Caco-2 (cell line): ENCODE data around the gene DAPK1. TPM values are rescaled to one million over a fixed set of nuclear protein-coding genes. Genes with fewer than 3 reads are reported as not detected.

Source experiments
- BruUV-seq: library from RNA; stranded (reverse); fragments of 400-500 nt; replicated peaks from 2 replicates; lab custom pipeline; 2021; lab: Mats Ljungman, UMichigan
- CTCF ChIA-PET: fragments of 300-600 bp; sonication (Branson Sonifier 250); formaldehyde crosslinking; loops from one replicate; lab custom pipeline; 2022; ENCODE audit warnings: antibody characterized with exemption; lab: Charles Lee
- POLR2A ChIA-PET: fragments of 300-600 bp; sonication (Branson Sonifier 250); formaldehyde crosslinking; loops from one replicate; lab custom pipeline; 2022; ENCODE audit warnings: antibody characterized with exemption; lab: Charles Lee
- DNase-seq, 2 experiments: peaks; one replicate each; pipeline versions ENCODE4 v3.0.0 to v3.0.0-alpha.2; 2020 to 2022
- H3K27me3 ChIP-seq: replicated peaks from 2 replicates; pipeline ENCODE4 v1.6.0; 2011; ENCODE audit warnings: low read length; ENCODE audit not compliant: control insufficient read depth, insufficient read depth
- H3K36me3 ChIP-seq: 2 replicates; pipeline ENCODE4 v1.5.1; 2011; ENCODE audit warnings: low read length; ENCODE audit not compliant: control insufficient read depth, insufficient read depth
- H3K4me1 ChIP-seq: fragments of 250-450 bp; sonication (Bioruptor Pico); 2 replicates; pipeline ENCODE4 v1.5.1; 2020; ENCODE audit warnings: mild to moderate bottlenecking
- H3K4me3 ChIP-seq: 2 replicates; pipeline ENCODE4 v1.5.1; 2011; ENCODE audit warnings: low read depth, mild to moderate bottlenecking, control low read depth, low read length
- H3K9me3 ChIP-seq: fragments of 250-450 bp; sonication (Bioruptor Pico); 2 replicates; pipeline ENCODE4 v1.5.1; 2020; ENCODE audit warnings: mild to moderate bottlenecking, moderate library complexity
- H3K27ac Mint-ChIP-seq: one replicate; pipeline ENCODE4 v1.8.0; 2022; ENCODE audit warnings: mixed read lengths; ENCODE audit not compliant: unreplicated experiment
- H3K27me3 Mint-ChIP-seq: one replicate; pipeline ENCODE4 v1.8.0; 2022; ENCODE audit warnings: mixed read lengths; ENCODE audit not compliant: insufficient read depth, unreplicated experiment
- H3K36me3 Mint-ChIP-seq: one replicate; pipeline ENCODE4 v1.8.0; 2022; ENCODE audit warnings: mild to moderate bottlenecking, mixed read lengths; ENCODE audit not compliant: insufficient read depth, unreplicated experiment
- H3K4me1 Mint-ChIP-seq: one replicate; pipeline ENCODE4 v1.8.0; 2022; ENCODE audit warnings: low read depth, mixed read lengths; ENCODE audit not compliant: unreplicated experiment
- H3K4me3 Mint-ChIP-seq: one replicate; pipeline ENCODE4 v1.8.0; 2022; ENCODE audit warnings: mild to moderate bottlenecking, moderate library complexity, mixed read lengths; ENCODE audit not compliant: unreplicated experiment
- H3K9me3 Mint-ChIP-seq: one replicate; pipeline ENCODE4 v1.8.0; 2022; ENCODE audit warnings: mixed read lengths; ENCODE audit not compliant: unreplicated experiment
- CTCF ChIP-seq, 2 experiments: fragments of 200-600 bp in 1 of 2; IDR thresholded peaks; 1 replicate in 1 of 2; 2 replicates in 1 of 2; pipeline versions ENCODE4 v1.5.1 to v1.8.0; 2011 to 2022; ENCODE audit warnings: antibody characterized with exemption in 1 of 2, control low read depth in 1 of 2, inconsistent platforms in 1 of 2, low read depth in 1 of 2, low read length in 1 of 2, mild to moderate bottlenecking in 1 of 2, moderate library complexity in 1 of 2; ENCODE audit not compliant: insufficient read depth in 1 of 2, severe bottlenecking in 1 of 2, unreplicated experiment in 1 of 2
- intact Hi-C: fragments of 100-400 bp; cut with micrococcal nuclease; formaldehyde crosslinking; loops from one replicate; pipeline ENCODE4 v1.10.0; 2022; ENCODE audit not compliant: unreplicated experiment
- total RNA-seq: library from RNA; stranded (reverse); gene quantifications from 2 replicates; pipeline ENCODE4 v1.2.3, GENCODE V29; 2022

The DAPK1 gene
- total RNA-seq, 1 experiment from 2014 or later = 79.2 TPM

- DNase-seq = no peak
- ChIA-PET POLR2A (no interaction called here), CTCF (no interaction called here)
- no peak overlapping the region for H3K4me3 ChIP-seq
- Mint-ChIP-seq H3K4me1 (no peaks in the 10 kb centered on the region), H3K4me3 (no peak overlapping the region), H3K27me3 (no peaks in the 10 kb centered on the region), H3K9me3 (no peaks in the 10 kb centered on the region), H3K27ac (no peak overlapping the region), H3K36me3 (peaks cover 28% of the 10 kb centered on the region)
- no peaks in the 10 kb centered on the region for H3K4me1 ChIP-seq
- no peak for TF ChIP-seq CTCF (IDR thresholded peaks at IDR 0.05; ENCODE audit: insufficient read depth in 1 of 2, low read depth in 1 of 2, low read length in 1 of 2, severe bottlenecking in 1 of 2, unreplicated experiment in 1 of 2)
- BruUV-seq = no TSS peak
- no peaks in the 10 kb centered on the region for H3K36me3 ChIP-seq
- H3K9me3 ChIP-seq = no peaks in the 10 kb centered on the region
- no peaks in the 10 kb centered on the region for H3K27me3 ChIP-seq
- intact Hi-C loops = loop anchor here (5.0 kb wide), 1 partner anchor 303 kb away; no protein-coding TSS in a partner anchor
Observed at GRCh38 chr9:87640385-87640795, 142.7 kb downstream of the DAPK1 start.

DNA sequence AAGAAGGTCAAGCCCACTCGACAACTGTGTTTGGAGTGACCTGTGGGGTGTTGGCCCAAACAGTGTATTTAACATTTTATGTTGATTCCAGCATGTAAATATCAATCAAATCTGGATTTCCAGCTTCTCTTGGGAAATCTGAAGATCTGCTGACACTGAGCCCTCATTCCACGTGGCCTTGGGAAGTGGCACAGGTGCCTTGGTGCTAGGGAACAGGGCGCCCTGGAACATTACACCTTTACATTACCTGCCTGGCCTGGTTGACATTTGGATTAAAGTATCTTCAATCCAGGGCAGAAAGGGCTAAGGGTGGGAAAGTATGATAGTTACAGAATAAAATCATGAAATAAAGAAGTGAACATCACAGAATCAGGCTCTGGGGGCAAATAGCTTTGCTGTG, 143.4 kb downstream of the DAPK1 start:
- POLR2A ChIA-PET = no interaction called here
- Histone ChIP-seq H3K4me1 (no peaks in the 10 kb centered on the region), H3K27me3 (no peaks in the 10 kb centered on the region), H3K36me3 (no peaks in the 10 kb centered on the region), H3K4me3 (no peak overlapping the region), H3K9me3 (no peaks in the 10 kb centered on the region)
- Mint-ChIP-seq H3K27me3 (no peaks in the 10 kb centered on the region), H3K9me3 (no peaks in the 10 kb centered on the region), H3K4me1 (no peaks in the 10 kb centered on the region), H3K4me3 (no peak overlapping the region), H3K36me3 (peaks cover 28% of the 10 kb centered on the region), H3K27ac (no peak overlapping the region)
- TF ChIP-seq CTCF (IDR thresholded peaks at IDR 0.05; ENCODE audit: insufficient read depth in 1 of 2, low read depth in 1 of 2, low read length in 1 of 2, severe bottlenecking in 1 of 2, unreplicated experiment in 1 of 2) = no peak
- CTCF ChIA-PET = no interaction called here
- no TSS peak for BruUV-seq
- intact Hi-C loops = loop anchor here (5.0 kb wide), 1 partner anchor 304 kb away; no protein-coding TSS in a partner anchor
- no peak for DNase-seq

DNA sequence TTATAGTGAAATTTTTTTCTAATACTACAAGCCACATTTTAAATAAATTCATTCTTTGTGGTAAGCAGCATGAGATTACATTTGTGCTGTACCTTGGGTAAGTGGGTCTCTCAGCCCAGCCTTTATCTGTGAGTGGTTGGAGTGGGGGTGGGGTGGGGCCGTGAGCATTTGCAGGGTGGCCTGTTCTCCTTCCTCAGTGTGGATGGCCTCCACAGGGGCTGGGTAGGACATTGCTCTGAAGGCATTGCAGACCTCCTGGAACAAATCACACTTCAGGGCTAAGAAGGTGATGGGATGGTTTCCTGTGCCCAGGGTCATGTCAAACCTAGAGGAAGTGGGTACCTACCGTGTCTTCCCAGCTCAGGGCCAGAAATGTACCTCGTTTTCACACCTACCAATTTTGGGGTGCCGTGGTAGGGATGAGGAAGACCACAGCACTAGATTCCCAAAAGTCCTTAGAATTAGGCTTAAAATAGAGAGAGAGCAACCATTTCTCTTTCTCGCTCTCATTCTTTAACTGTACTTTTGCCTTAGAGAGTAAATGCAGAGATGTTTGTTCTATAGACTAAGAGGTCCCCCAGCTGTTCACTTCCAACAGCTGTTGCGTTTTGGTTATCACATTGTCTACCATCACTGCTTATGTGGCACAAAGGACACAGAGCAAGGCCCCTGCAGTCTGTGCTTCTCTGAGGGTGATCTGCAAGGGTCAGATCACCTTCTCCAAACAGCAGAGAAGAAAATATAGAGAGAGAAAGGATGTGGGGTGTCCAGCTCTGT, 144.9 kb downstream of the DAPK1 start:
- H3K9me3 Mint-ChIP-seq = no peaks in the 10 kb centered on the region
- H3K27me3 Mint-ChIP-seq = no peaks in the 10 kb centered on the region
- no peak for DNase-seq
- no peaks in the 10 kb centered on the region for H3K36me3 ChIP-seq
- ChIA-PET POLR2A (no interaction called here), CTCF (interaction anchor here (0.8 kb wide), 1 partner anchor 72 kb away, joined by 3 read pairs; no protein-coding TSS in a partner anchor)
- BruUV-seq = no TSS peak
- no peaks in the 10 kb centered on the region for H3K4me1 Mint-ChIP-seq
- H3K27me3 ChIP-seq = no peaks in the 10 kb centered on the region
- H3K4me1 ChIP-seq = no peaks in the 10 kb centered on the region
- peaks cover 33% of the 10 kb centered on the region for H3K36me3 Mint-ChIP-seq
- no peaks in the 10 kb centered on the region for H3K9me3 ChIP-seq
- no peak overlapping the region for H3K27ac Mint-ChIP-seq
- H3K4me3 Mint-ChIP-seq = no peak overlapping the region
- H3K4me3 ChIP-seq = no peak overlapping the region
- TF ChIP-seq CTCF (IDR thresholded peaks at IDR 0.05; ENCODE audit: insufficient read depth in 1 of 2, low read depth in 1 of 2, low read length in 1 of 2, severe bottlenecking in 1 of 2, unreplicated experiment in 1 of 2) = no peak
- intact Hi-C loops = loop anchor here (5.0 kb wide), 1 partner anchor 305 kb away; no protein-coding TSS in a partner anchor
